HepG2 (cell line): ENCODE measurements around the gene ACP5. TPM values are rescaled to one million over a fixed set of nuclear protein-coding genes. Genes with fewer than 3 reads are reported as not detected.

ENCODE experiments used
- AHR ChIP-seq: IDR thresholded peaks from 2 replicates; pipeline ENCODE4 v1.6.1; 2018; ENCODE audit warnings: missing genetic modification reagents, missing compliant biosample characterization
- GPN1 ChIP-seq: sonication (generic); formaldehyde crosslinking; IDR thresholded peaks from 2 replicates; pipeline ENCODE4 v1.5.1; 2020; ENCODE audit warnings: missing genetic modification reagents, borderline replicate concordance
- HDAC1 ChIP-seq: sonication (generic); formaldehyde crosslinking; IDR thresholded peaks from 2 replicates; pipeline ENCODE4 v1.5.1; 2020; ENCODE audit warnings: mild to moderate bottlenecking, missing genetic modification reagents
- HOXA5 ChIP-seq: sonication (generic); formaldehyde crosslinking; IDR thresholded peaks from 2 replicates; pipeline ENCODE4 v1.4.0; 2020; ENCODE audit warnings: missing genetic modification reagents
- SKI ChIP-seq: fragments of 450-650 bp; IDR thresholded peaks from one replicate; pipeline ENCODE4 v1.6.1; 2018; ENCODE audit warnings: mild to moderate bottlenecking; ENCODE audit not compliant: partially characterized antibody
- ZFP37 ChIP-seq: sonication (generic); formaldehyde crosslinking; IDR thresholded peaks from 2 replicates; pipeline ENCODE4 v1.4.0; 2020; ENCODE audit warnings: missing genetic modification reagents, borderline replicate concordance
- ZFP62 ChIP-seq: sonication (generic); formaldehyde crosslinking; IDR thresholded peaks from 2 replicates; pipeline ENCODE4 v1.4.0; 2020; ENCODE audit warnings: missing genetic modification reagents
- ZNF367 ChIP-seq: sonication (generic); formaldehyde crosslinking; IDR thresholded peaks from 2 replicates; pipeline ENCODE4 v1.4.0; 2020; ENCODE audit warnings: missing genetic modification reagents, borderline replicate concordance
- ZNF383 ChIP-seq: sonication (generic); formaldehyde crosslinking; IDR thresholded peaks from 2 replicates; pipeline ENCODE4 v1.4.0; 2020; ENCODE audit warnings: missing genetic modification reagents, mild to moderate bottlenecking, borderline replicate concordance
- ZNF530 ChIP-seq: sonication (generic); formaldehyde crosslinking; IDR thresholded peaks from 2 replicates; pipeline ENCODE4 v1.5.0; 2020; ENCODE audit warnings: low read depth, mild to moderate bottlenecking, missing genetic modification reagents
- polyA plus RNA-seq, 8 experiments: library from polyadenylated mRNA; depleted of rRNA in 3 of 8; stranded (reverse) in 7 of 8; unstranded in 1 of 8; fragments of >200 nt; fragmentation: Illumina TruSeq in 4 of 8; extraction: Trizol in 4 of 8; gene quantifications; 2 replicates each; pipeline versions ENCODE4 v1.2.1 to v1.2.3, GENCODE V29; 2011 to 2016; ENCODE audit warnings: low read depth in 4 of 8, missing spikeins in 1 of 8, mixed read lengths in 1 of 8; ENCODE audit not compliant: insufficient read depth in 1 of 8
- total RNA-seq, 5 experiments: library from RNA; depleted of rRNA; stranded (reverse); fragments of >200 nt; fragmentation: Illumina TruSeq; extraction: Trizol; gene quantifications; 2 replicates each; pipeline ENCODE4 v1.2.3, GENCODE V29; 2016; ENCODE audit warnings: low read depth in 1 of 5
- TF ChIP-seq, protein P1 (sequence below): sonication (generic); formaldehyde crosslinking; IDR thresholded peaks from 2 replicates; pipeline ENCODE4 v1.4.0; 2020; ENCODE audit warnings: missing genetic modification reagents
- TF ChIP-seq, protein P2 (sequence below), 2 experiments: fragments of 450-650 bp in 1 of 2; sonication (generic) in 1 of 2; formaldehyde crosslinking in 1 of 2; IDR thresholded peaks; 2 replicates each; pipeline versions ENCODE4 v1.6.1 to v1.8.0; 2016 to 2022; ENCODE audit warnings: antibody characterized with exemption in 1 of 2, mild to moderate bottlenecking in 1 of 2, missing genetic modification reagents in 1 of 2
- TF ChIP-seq, protein P3 (sequence below): IDR thresholded peaks from 2 replicates; pipeline ENCODE4 v1.6.1; 2016; ENCODE audit warnings: missing biosample characterization, missing genetic modification reagents, low read depth

ACP5 gene
- total and polyA plus RNA-seq, 2 of the 13 experiments (the other 11 are each of a cell fraction or from before 2014, with no cell fraction given) = 1.3 to 6.7 TPM

DNA sequence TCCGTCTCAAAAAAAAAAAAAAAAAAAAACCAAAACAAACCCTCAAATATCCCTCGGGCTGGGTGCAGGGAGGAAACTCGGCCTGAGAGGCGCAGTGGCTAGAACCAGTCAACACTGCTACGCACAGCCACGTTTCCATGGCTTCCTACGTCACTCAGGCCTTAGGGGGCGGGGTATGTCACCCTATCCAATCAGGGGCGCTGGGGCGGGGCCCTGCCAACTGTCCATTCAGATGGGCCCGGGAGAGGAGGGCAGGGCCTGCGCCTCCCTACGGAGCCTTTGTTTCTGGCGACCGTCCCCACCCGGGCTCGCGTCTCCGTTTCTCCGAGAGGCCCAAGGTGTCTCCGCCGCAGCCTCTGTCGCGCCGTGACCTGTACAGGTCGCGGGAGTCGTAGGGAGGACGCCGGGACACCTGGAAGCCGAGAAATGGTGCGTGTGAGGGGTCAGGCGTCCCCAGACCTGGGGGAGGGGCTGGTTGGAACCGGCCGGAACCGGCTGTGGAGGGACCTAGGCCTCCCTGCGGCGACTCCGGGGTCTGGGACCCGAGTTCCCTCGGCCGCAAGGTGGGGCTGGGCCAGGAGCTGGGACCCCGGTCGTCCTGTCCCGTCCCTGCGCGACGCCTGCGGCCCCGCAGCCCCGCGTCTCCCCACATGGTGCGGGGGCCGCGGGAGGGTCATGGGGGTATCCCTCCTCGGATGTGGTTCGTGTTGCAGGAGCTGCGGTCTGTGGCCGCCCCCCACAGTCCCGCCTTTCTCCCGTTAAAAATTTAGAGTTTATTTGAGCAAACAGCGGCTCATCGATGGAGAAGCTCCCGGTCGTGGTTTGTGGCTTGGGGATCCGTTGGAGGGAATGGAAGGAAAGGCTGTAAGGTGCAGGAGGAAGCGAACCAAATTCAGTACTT lies 20.0 kb upstream of the ACP5 start, which contains the start of gene ZNF627 (continued):
- TF ChIP-seq, protein P1, sequence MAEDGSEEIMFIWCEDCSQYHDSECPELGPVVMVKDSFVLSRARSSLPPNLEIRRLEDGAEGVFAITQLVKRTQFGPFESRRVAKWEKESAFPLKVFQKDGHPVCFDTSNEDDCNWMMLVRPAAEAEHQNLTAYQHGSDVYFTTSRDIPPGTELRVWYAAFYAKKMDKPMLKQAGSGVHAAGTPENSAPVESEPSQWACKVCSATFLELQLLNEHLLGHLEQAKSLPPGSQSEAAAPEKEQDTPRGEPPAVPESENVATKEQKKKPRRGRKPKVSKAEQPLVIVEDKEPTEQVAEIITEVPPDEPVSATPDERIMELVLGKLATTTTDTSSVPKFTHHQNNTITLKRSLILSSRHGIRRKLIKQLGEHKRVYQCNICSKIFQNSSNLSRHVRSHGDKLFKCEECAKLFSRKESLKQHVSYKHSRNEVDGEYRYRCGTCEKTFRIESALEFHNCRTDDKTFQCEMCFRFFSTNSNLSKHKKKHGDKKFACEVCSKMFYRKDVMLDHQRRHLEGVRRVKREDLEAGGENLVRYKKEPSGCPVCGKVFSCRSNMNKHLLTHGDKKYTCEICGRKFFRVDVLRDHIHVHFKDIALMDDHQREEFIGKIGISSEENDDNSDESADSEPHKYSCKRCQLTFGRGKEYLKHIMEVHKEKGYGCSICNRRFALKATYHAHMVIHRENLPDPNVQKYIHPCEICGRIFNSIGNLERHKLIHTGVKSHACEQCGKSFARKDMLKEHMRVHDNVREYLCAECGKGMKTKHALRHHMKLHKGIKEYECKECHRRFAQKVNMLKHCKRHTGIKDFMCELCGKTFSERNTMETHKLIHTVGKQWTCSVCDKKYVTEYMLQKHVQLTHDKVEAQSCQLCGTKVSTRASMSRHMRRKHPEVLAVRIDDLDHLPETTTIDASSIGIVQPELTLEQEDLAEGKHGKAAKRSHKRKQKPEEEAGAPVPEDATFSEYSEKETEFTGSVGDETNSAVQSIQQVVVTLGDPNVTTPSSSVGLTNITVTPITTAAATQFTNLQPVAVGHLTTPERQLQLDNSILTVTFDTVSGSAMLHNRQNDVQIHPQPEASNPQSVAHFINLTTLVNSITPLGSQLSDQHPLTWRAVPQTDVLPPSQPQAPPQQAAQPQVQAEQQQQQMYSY (CRISPR knock-in tag) = peak; percentile 65; the same call in 1 of the 2 replicates
- TF ChIP-seq ZNF367 (CRISPR knock-in tag) (no peak), HDAC1 (CRISPR knock-in tag) (peak; percentile 90), AHR (CRISPR knock-in tag) (peak; percentile 46; the same call in 1 of the 2 replicates), SKI (no peak), ZNF530 (no peak), ZFP62 (no peak), GPN1 (CRISPR knock-in tag) (no peak), ZFP37 (peak; percentile 50; the same call in 1 of the 2 replicates), HOXA5 (CRISPR knock-in tag) (peak; percentile 66; the same call in 1 of the 2 replicates), ZNF383 (CRISPR knock-in tag) (no peak)
- TF ChIP-seq, protein P2, sequence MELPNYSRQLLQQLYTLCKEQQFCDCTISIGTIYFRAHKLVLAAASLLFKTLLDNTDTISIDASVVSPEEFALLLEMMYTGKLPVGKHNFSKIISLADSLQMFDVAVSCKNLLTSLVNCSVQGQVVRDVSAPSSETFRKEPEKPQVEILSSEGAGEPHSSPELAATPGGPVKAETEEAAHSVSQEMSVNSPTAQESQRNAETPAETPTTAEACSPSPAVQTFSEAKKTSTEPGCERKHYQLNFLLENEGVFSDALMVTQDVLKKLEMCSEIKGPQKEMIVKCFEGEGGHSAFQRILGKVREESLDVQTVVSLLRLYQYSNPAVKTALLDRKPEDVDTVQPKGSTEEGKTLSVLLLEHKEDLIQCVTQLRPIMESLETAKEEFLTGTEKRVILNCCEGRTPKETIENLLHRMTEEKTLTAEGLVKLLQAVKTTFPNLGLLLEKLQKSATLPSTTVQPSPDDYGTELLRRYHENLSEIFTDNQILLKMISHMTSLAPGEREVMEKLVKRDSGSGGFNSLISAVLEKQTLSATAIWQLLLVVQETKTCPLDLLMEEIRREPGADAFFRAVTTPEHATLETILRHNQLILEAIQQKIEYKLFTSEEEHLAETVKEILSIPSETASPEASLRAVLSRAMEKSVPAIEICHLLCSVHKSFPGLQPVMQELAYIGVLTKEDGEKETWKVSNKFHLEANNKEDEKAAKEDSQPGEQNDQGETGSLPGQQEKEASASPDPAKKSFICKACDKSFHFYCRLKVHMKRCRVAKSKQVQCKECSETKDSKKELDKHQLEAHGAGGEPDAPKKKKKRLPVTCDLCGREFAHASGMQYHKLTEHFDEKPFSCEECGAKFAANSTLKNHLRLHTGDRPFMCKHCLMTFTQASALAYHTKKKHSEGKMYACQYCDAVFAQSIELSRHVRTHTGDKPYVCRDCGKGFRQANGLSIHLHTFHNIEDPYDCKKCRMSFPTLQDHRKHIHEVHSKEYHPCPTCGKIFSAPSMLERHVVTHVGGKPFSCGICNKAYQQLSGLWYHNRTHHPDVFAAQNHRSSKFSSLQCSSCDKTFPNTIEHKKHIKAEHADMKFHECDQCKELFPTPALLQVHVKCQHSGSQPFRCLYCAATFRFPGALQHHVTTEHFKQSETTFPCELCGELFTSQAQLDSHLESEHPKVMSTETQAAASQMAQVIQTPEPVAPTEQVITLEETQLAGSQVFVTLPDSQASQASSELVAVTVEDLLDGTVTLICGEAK (IDR thresholded peaks at IDR 0.05) = no peak
- TF ChIP-seq, protein P2 (CRISPR knock-in tag; IDR thresholded peaks at IDR 0.05) = no peak; the same call in 1 of the 2 replicates
- TF ChIP-seq, protein P3, sequence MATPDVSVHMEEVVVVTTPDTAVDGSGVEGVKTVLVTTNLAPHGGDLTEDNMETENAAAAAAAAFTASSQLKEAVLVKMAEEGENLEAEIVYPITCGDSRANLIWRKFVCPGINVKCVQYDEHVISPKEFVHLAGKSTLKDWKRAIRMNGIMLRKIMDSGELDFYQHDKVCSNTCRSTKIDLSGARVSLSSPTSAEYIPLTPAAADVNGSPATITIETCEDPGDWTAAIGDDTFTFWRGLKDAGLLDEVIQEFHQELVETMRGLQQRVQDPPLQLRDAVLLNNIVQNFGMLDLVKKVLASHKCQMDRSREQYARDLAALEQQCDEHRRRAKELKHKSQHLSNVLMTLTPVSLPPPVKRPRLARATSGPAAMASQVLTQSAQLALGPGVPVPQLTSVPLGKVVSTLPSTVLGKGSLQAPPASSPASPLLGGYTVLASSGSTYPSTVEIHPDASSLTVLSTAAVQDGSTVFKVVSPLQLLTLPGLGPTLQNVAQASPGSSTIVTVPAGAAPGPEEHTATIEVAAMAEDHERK (CRISPR knock-in tag) = no peak
